Eye (tissue), 1 donor: ENCODE results near the gene CSNK2B.

ENCODE experiments used
- DNase-seq: peaks from one replicate; pipeline ENCODE4 v3.0.0-alpha.2; 2015

The CSNK2B gene

GRCh38 chr6:31717499-31718222, 51.8 kb downstream of the CSNK2B start:
- no peak for DNase-seq

DNA sequence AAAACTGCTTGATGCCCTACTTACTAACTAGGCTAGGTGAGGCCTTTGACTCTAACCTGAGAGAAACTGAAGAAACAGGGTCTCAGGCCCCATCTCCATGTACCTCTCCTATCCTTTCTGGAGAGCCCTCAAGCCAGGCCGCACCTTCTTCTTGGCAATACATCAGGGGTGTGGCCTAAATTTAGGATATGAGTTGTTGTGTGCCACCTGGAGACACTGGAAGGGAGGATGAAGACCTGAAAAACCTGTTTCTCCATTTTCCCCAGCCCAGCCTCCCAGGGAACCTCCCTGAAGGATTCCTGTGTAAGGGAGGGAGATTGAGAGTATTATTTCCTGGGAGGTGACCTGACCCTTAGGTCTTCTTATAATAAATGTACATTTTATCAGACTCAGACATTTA, 52.4 kb downstream of the CSNK2B start:
- no peak for DNase-seq

DNA sequence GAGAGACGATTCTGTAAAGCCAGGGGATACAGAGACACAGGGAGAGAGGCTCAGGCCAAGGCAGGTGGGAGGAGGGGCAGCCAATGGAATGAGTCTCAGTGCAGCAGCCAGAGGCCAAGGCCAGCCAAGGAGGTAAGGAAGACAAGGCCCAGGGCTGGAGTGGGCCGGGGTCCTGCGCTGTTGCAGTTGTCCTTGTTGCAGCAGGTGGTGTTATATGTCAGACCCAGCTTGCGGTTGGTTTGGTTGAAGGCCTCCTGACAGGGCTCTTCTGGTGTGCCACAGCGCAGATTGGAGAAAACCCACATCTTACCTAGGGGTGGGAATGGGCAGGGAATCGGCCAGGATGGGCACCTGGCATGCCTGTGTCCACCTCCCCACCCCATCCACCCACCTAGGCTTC, 53.1 kb downstream of the CSNK2B start:
- DNase-seq = no peak
